Progenitor cell of endocrine pancreas (in vitro differentiated cells): ENCODE results near the gene KCTD5. TPM values are rescaled to one million over a fixed set of nuclear protein-coding genes. Genes with fewer than 3 reads are reported as not detected.

Experiments
- DNase-seq: peaks from one replicate; pipeline ENCODE4 v3.0.0; 2021; ENCODE audit warnings: low spot score; ENCODE audit not compliant: unreplicated experiment
- H3K27ac Mint-ChIP-seq: 2 replicates; pipeline ENCODE4 v1.8.0; 2021; ENCODE audit warnings: mild to moderate bottlenecking, moderate library complexity, mixed read lengths
- H3K27me3 Mint-ChIP-seq: 2 replicates; pipeline ENCODE4 v1.8.0; 2021; ENCODE audit warnings: mixed read lengths
- H3K36me3 Mint-ChIP-seq: 2 replicates; pipeline ENCODE4 v1.8.0; 2022; ENCODE audit warnings: mixed read lengths; ENCODE audit not compliant: insufficient read depth
- H3K4me1 Mint-ChIP-seq: 2 replicates; pipeline ENCODE4 v1.8.0; 2021; ENCODE audit warnings: low read depth, mixed read lengths
- H3K4me3 Mint-ChIP-seq: 2 replicates; pipeline ENCODE4 v1.8.0; 2021; ENCODE audit warnings: low read depth, mild to moderate bottlenecking, moderate library complexity, mixed read lengths
- H3K9me3 Mint-ChIP-seq: 2 replicates; pipeline ENCODE4 v1.8.0; 2021; ENCODE audit warnings: low read depth, mixed read lengths
- total RNA-seq: library from RNA; stranded (reverse); gene quantifications from 2 replicates; pipeline ENCODE4 v1.2.1, GENCODE V29; 2021
- TF ChIP-seq, protein P1 (sequence below): fragments of 200-600 bp; sonication (generic); IDR thresholded peaks from one replicate; pipeline ENCODE4 v1.5.0; 2021; ENCODE audit warnings: antibody characterized with exemption, mild to moderate bottlenecking; ENCODE audit not compliant: unreplicated experiment

The KCTD5 gene
- total RNA-seq, 1 donor from 2014 or later, result 21.4 TPM

- Mint-ChIP-seq H3K9me3 (no peaks in the 10 kb centered on the region), H3K4me3 (peak within 1 kb of the TSS; percentile 93), H3K36me3 (peaks cover 15% of the 10 kb centered on the region), H3K27me3 (no peaks in the 10 kb centered on the region), H3K27ac (peak within 1 kb of the TSS; percentile 100), H3K4me1 (peaks cover 42% of the 10 kb centered on the region)
- DNase-seq, result peak; percentile 84
- TF ChIP-seq, protein P1, sequence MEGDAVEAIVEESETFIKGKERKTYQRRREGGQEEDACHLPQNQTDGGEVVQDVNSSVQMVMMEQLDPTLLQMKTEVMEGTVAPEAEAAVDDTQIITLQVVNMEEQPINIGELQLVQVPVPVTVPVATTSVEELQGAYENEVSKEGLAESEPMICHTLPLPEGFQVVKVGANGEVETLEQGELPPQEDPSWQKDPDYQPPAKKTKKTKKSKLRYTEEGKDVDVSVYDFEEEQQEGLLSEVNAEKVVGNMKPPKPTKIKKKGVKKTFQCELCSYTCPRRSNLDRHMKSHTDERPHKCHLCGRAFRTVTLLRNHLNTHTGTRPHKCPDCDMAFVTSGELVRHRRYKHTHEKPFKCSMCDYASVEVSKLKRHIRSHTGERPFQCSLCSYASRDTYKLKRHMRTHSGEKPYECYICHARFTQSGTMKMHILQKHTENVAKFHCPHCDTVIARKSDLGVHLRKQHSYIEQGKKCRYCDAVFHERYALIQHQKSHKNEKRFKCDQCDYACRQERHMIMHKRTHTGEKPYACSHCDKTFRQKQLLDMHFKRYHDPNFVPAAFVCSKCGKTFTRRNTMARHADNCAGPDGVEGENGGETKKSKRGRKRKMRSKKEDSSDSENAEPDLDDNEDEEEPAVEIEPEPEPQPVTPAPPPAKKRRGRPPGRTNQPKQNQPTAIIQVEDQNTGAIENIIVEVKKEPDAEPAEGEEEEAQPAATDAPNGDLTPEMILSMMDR, result no peak
These were observed 69.9 kb downstream of the KCTD5 start, which contains the start of gene SRRM2 for GRCh38 chr16:2752035-2752849. TSS of gene SRRM2 (plus strand) at chr16:2752638. CDS start at chr16:2756365, 3,727 bp downstream.

DNA sequence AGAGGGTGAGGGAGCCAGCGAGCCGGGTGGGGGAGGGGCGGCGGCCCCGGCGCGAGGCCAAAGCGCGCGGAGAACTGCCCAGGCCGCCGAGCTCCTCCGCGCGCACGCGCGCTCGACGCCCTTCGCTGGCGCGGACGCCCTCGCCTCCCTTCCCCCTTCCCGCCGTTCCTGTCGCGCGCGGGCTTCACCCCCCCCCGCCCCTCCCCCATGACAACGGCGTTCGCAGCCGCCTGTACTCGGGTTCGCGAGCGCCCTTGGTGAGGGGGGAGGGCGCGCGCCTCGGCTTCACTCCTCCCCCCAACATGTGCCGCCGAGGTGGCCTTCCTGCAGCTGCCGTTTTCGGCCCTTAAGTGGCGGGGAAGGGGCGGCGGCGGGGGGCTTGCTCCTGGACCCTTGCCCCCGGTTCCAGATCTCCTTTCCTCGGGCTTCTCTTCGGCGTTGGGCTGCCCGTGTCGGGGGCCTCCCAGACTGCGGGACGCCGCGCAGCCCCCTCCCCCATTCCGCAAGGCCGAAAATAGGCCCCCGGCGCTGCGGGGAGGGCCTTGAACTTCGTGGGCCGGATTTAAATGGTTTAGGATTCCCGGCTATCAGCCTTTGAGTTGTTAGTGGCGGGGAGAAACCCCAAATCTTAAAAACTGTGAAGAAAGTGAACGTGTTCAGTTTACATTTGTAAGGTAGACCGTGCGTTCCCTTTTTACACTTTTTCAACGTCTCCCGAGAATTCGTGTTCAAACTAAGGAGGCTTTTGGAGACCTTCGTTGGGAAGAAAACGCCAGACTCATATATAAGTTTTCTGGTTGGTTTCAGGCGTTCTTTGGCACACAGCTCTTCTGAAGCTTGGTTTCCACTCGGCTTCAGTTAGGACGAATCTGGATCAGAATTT lies 70.8 kb downstream of the KCTD5 start:
- peaks cover 21% of the 10 kb centered on the region for H3K36me3 Mint-ChIP-seq
- H3K4me3 Mint-ChIP-seq, result peak overlapping the region; percentile 93
- TF ChIP-seq, protein P1, result no peak
- H3K9me3 Mint-ChIP-seq, result no peaks in the 10 kb centered on the region
- no peak for DNase-seq
- no peaks in the 10 kb centered on the region for H3K27me3 Mint-ChIP-seq
- H3K27ac Mint-ChIP-seq, result peak overlapping the region; percentile 100
- peaks cover 42% of the 10 kb centered on the region for H3K4me1 Mint-ChIP-seq

GRCh38 chr16:2753733-2754020 lies 71.4 kb downstream of the KCTD5 start:
- Mint-ChIP-seq H3K4me3 (peak overlapping the region; percentile 83), H3K27ac (peak overlapping the region; percentile 96), H3K9me3 (no peaks in the 10 kb centered on the region), H3K36me3 (peaks cover 26% of the 10 kb centered on the region), H3K27me3 (no peaks in the 10 kb centered on the region), H3K4me1 (peaks cover 42% of the 10 kb centered on the region)
- TF ChIP-seq, protein P1, result no peak
- no peak for DNase-seq

- TF ChIP-seq, protein P1, result no peak
- Mint-ChIP-seq H3K27me3 (no peaks in the 10 kb centered on the region), H3K27ac (peak overlapping the region; percentile 96), H3K4me1 (peaks cover 42% of the 10 kb centered on the region), H3K9me3 (no peaks in the 10 kb centered on the region), H3K4me3 (peak overlapping the region; percentile 83), H3K36me3 (peaks cover 39% of the 10 kb centered on the region)
- DNase-seq, result no peak
These were observed 72.8 kb downstream of the KCTD5 start for GRCh38 chr16:2755158-2755557.

DNA sequence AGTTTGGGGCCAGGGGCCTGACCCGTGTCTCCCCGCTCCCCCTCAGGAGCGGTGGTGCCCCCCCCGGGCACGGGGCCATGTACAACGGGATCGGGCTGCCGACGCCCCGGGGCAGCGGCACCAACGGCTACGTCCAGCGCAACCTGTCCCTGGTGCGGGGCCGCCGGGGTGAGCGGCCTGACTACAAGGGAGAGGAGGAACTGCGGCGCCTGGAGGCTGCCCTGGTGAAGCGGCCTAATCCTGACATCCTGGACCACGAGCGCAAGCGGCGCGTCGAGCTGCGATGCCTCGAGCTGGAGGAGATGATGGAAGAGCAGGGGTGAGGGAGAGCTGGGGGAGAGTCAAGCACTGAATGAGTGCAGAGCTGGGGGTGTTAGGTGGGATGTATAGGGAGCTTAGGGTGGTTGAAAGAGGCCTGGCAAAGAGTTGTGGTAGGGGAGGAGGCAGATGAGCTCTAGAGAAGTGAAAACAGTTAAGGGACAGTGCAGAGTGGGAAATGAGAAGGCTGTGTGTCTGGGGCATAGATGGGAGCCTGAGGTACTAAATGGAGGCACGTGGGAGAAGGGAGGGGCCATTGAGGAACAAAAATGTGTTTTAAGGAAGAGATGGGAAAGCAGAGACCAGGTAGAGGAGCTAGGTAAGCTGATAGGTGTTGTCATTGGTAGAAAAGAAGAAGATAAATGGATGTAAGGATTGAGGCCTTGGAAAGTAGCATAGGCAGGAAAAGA lies 74.1 kb downstream of the KCTD5 start:
- H3K4me3 Mint-ChIP-seq, result no peak overlapping the region
- peaks cover 32% of the 10 kb centered on the region for H3K4me1 Mint-ChIP-seq
- no peaks in the 10 kb centered on the region for H3K27me3 Mint-ChIP-seq
- no peak for DNase-seq
- H3K36me3 Mint-ChIP-seq, result peaks cover 52% of the 10 kb centered on the region
- peaks cover 9% of the 10 kb centered on the region for H3K9me3 Mint-ChIP-seq
- peak overlapping the region; percentile 83 for H3K27ac Mint-ChIP-seq
- TF ChIP-seq, protein P1, result no peak
